IMR-90 (cell line): Measurements from ENCODE around the gene VRTN. TPM values are rescaled to one million over a fixed set of nuclear protein-coding genes. Genes with fewer than 3 reads are reported as not detected.

Experiments
- ATAC-seq: fragments of 200-7000 bp; cut with Tn5 transposase; 2 replicates; pipeline ENCODE4 v1.9.1; 2020; ENCODE audit warnings: low read depth, mild to moderate bottlenecking, moderate library complexity
- BruUV-seq: library from RNA; stranded (reverse); fragments of 400-500 nt; replicated peaks from 2 replicates; lab custom pipeline; 2021; lab: Mats Ljungman, UMichigan
- CTCF ChIA-PET: fragments of 300-600 bp; formaldehyde crosslinking; extraction: SDS; loops from one replicate; lab custom pipeline; 2021; ENCODE audit warnings: antibody characterized with exemption; lab: Yijun Ruan, JAX
- POLR2A ChIA-PET: fragments of 300-600 bp; sonication (Branson Sonifier 250); formaldehyde crosslinking; loops from one replicate; lab custom pipeline; 2022; ENCODE audit warnings: antibody characterized with exemption; ENCODE audit not compliant: unreplicated experiment; lab: Charles Lee
- DNase-seq: peaks from one replicate; pipeline ENCODE4 v3.0.0; 2013
- H2AFZ ChIP-seq: replicated peaks from 2 replicates; pipeline ENCODE3; 2013; ENCODE audit warnings: low read length, mild to moderate bottlenecking; ENCODE audit not compliant: poor library complexity
- H2AK5ac ChIP-seq: 2 replicates; pipeline ENCODE4 v1.6.1; 2013; ENCODE audit warnings: low read depth, low read length, inconsistent platforms
- H2AK9ac ChIP-seq: replicated peaks from 2 replicates; pipeline ENCODE3; 2013; ENCODE audit warnings: mild to moderate bottlenecking, low read depth, low read length, moderate library complexity; ENCODE audit not compliant: poor library complexity
- H2BK120ac ChIP-seq: 2 replicates; pipeline ENCODE4 v1.6.1; 2013; ENCODE audit warnings: low read depth, low read length, inconsistent platforms
- H2BK15ac ChIP-seq: 3 replicates; pipeline ENCODE4 v1.6.1; 2013; ENCODE audit warnings: low read depth, low read length, inconsistent platforms
- H2BK20ac ChIP-seq: 2 replicates; pipeline ENCODE4 v1.6.1; 2013; ENCODE audit warnings: low read depth, mild to moderate bottlenecking, inconsistent platforms, low read length, moderate library complexity
- H2BK5ac ChIP-seq: 2 replicates; pipeline ENCODE4 v1.6.1; 2013; ENCODE audit warnings: mild to moderate bottlenecking, low read depth, low read length, inconsistent platforms; ENCODE audit not compliant: poor library complexity, severe bottlenecking
- H3K14ac ChIP-seq: replicated peaks from 2 replicates; pipeline ENCODE4 v1.6.1; 2013; ENCODE audit warnings: low read depth, low read length, inconsistent platforms
- H3K18ac ChIP-seq: 2 replicates; pipeline ENCODE4 v1.6.1; 2013; ENCODE audit warnings: low read depth, low read length, control low read depth
- H3K23ac ChIP-seq: 2 replicates; pipeline ENCODE4 v1.6.1; 2013; ENCODE audit warnings: low read depth, low read length, inconsistent platforms
- H3K27ac ChIP-seq: 2 replicates; pipeline ENCODE4 v1.5.1; 2013; ENCODE audit warnings: mild to moderate bottlenecking, control low read depth, low read length; ENCODE audit not compliant: insufficient read depth
- H3K27me3 ChIP-seq: 2 replicates; pipeline ENCODE4 v1.6.1; 2013; ENCODE audit warnings: low read length; ENCODE audit not compliant: control insufficient read depth, insufficient read depth
- H3K36me3 ChIP-seq: 2 replicates; pipeline ENCODE4 v1.6.1; 2013; ENCODE audit warnings: low read length, mixed read lengths; ENCODE audit not compliant: control insufficient read depth, insufficient read depth
- H3K4ac ChIP-seq: 2 replicates; pipeline ENCODE4 v1.6.1; 2013; ENCODE audit warnings: low read depth, low read length, inconsistent platforms
- H3K4me1 ChIP-seq: 2 replicates; pipeline ENCODE4 v1.6.1; 2013; ENCODE audit warnings: low read length, mixed read lengths; ENCODE audit not compliant: control insufficient read depth, insufficient read depth
- H3K4me2 ChIP-seq: 2 replicates; pipeline ENCODE4 v1.6.1; 2013; ENCODE audit warnings: low read depth, mild to moderate bottlenecking, control low read depth, low read length, moderate library complexity
- H3K4me3 ChIP-seq: 2 replicates; pipeline ENCODE4 v1.5.1; 2013; ENCODE audit warnings: low read depth, mild to moderate bottlenecking, control low read depth, low read length, moderate library complexity; ENCODE audit not compliant: insufficient read depth
- H3K56ac ChIP-seq: 2 replicates; pipeline ENCODE4 v1.6.1; 2013; ENCODE audit warnings: low read length, inconsistent platforms; ENCODE audit not compliant: insufficient read depth; ENCODE audit errors: extremely low read depth
- H3K79me1 ChIP-seq, 2 experiments: 2 replicates each; pipeline ENCODE4 v1.6.1; 2013; ENCODE audit warnings: low read length in 2 of 2, inconsistent platforms in 1 of 2, low read depth in 1 of 2
- H3K9ac ChIP-seq: 2 replicates; pipeline ENCODE4 v1.6.1; 2013; ENCODE audit warnings: low read depth, low read length, control low read depth
- H3K9me1 ChIP-seq: 2 replicates; pipeline ENCODE4 v1.6.1; 2013; ENCODE audit warnings: low read length, inconsistent platforms; ENCODE audit not compliant: insufficient read depth
- H3K9me3 ChIP-seq: 2 replicates; pipeline ENCODE4 v1.6.1; 2013; ENCODE audit warnings: low read length; ENCODE audit not compliant: control insufficient read depth, insufficient read depth
- H4K20me1 ChIP-seq: 2 replicates; pipeline ENCODE4 v1.6.1; 2013; ENCODE audit warnings: low read length, inconsistent platforms; ENCODE audit not compliant: insufficient read depth
- H4K5ac ChIP-seq: 2 replicates; pipeline ENCODE4 v1.6.1; 2013; ENCODE audit warnings: mild to moderate bottlenecking, low read depth, low read length, control low read depth
- H4K8ac ChIP-seq, 2 experiments: 2 replicates each; pipeline ENCODE4 v1.6.1; 2013; ENCODE audit warnings: low read depth in 2 of 2, low read length in 2 of 2, control low read depth in 1 of 2, inconsistent platforms in 1 of 2
- H4K91ac ChIP-seq: 2 replicates; pipeline ENCODE4 v1.6.1; 2013; ENCODE audit warnings: low read depth, low read length, inconsistent platforms; ENCODE audit not compliant: insufficient read depth
- BHLHE40 ChIP-seq: fragments of 150-350 bp; IDR thresholded peaks from 2 replicates; pipeline ENCODE4 v1.6.1; 2016; ENCODE audit warnings: mild to moderate bottlenecking, low read depth, low read length
- MXI1 ChIP-seq: IDR thresholded peaks from 2 replicates; pipeline ENCODE4 v1.6.1; 2012; ENCODE audit warnings: low read depth, mild to moderate bottlenecking, low read length, moderate library complexity, borderline replicate concordance
- RFX5 ChIP-seq: IDR thresholded peaks from 2 replicates; pipeline ENCODE4 v1.8.0; 2012; ENCODE audit warnings: low read depth, mild to moderate bottlenecking, low read length, moderate library complexity
- WGBS, 2 experiments: methylation state at CpG; one replicate each; pipeline versions ENCODE4 v1.1.5 to v1.1.7; 2013; ENCODE audit warnings: missing lambda C conversion rate in 2 of 2; ENCODE audit not compliant: insufficient read length in 1 of 2; ENCODE audit errors: extremely low coverage in 2 of 2; 5-methylcytosine and 5-hydroxymethylcytosine counted together
- dilution Hi-C: fragments of 300-500 bp; cut with HindIII; formaldehyde crosslinking; loops from one replicate; pipeline ENCODE4 v1.14.3; 2018; ENCODE audit warnings: low sequenced_read_pairs; ENCODE audit not compliant: unreplicated experiment
- in situ Hi-C: fragments of 300-500 bp; cut with MboI; formaldehyde crosslinking; loops from 3 replicates; pipeline ENCODE4 v1.14.3; 2019; ENCODE audit warnings: low sequenced_read_pairs, inconsistent platforms, mixed read lengths
- intact Hi-C: fragments of 100-400 bp; cut with micrococcal nuclease; formaldehyde crosslinking; loops from 2 replicates; pipeline ENCODE4 v1.10.0; 2022
- polyA plus RNA-seq, 3 experiments: library from polyadenylated mRNA; depleted of rRNA; stranded (reverse); fragments of >200 nt; gene quantifications; 2 replicates each; pipeline ENCODE4 v1.2.3, GENCODE V29; 2012; ENCODE audit warnings: low replicate concordance in 1 of 3
- total RNA-seq: library from RNA; depleted of rRNA; stranded (reverse); fragments of >200 nt; gene quantifications from 2 replicates; pipeline ENCODE4 v1.2.3, GENCODE V29; 2012
- TF ChIP-seq, protein P1 (sequence below): conservative IDR thresholded peaks from 2 replicates; pipeline ENCODE4 v1.5.1; 2012; ENCODE audit warnings: mild to moderate bottlenecking, low read depth, low read length, improper control_type of control experiment

The VRTN gene
- total and polyA plus RNA-seq, 2 of the 4 experiments (the other 2 are of a cell fraction), result not detected

DNA sequence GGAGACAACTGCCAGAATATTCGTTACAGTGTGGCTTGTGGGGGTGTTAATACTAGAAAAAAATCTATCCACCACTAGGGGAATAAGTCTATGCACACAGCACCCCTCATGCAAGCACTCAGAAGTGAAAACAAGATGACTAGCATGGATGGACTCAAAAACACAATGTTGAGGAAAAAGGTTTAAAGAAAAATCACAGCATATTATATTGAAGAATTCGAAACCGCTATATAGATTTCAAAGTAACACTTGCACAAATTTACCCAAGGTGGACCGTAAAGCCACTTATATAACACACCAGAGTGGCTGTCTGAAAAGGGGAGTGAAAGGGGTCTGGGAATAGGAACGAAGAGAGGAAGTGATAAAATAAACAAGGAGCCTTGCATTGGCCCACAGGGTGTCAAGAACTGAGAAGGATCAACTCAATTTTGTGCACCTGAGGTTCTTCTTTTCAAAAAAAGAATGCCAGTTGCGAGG lies 46.1 kb upstream of the VRTN start:
- Histone ChIP-seq H4K20me1 (peaks cover 10% of the 10 kb centered on the region; the same call in 1 of the 2 replicates), H3K9me1 (0 out of 2 replicates have a peak, but pooled peaks cover 3% of the 10 kb centered on the region), H3K79me1 (peaks cover 13 to 49% of the 10 kb centered on the region in 2 experiments), H4K91ac (no peak overlapping the region), H3K4ac (peak overlapping the region; percentile 52), H2BK20ac (no peak overlapping the region), H2BK5ac (peak overlapping the region; percentile 62), H2AK5ac (no peak overlapping the region), H3K27me3 (no peaks in the 10 kb centered on the region), H3K27ac (peak overlapping the region; percentile 76), H2BK120ac (no peak overlapping the region), H3K36me3 (peaks cover 11% of the 10 kb centered on the region), H3K4me3 (peak overlapping the region; percentile 84), H3K4me1 (peaks cover 3% of the 10 kb centered on the region), H2BK15ac (no peak overlapping the region), H2AK9ac (peak overlapping the region; percentile 56), H3K56ac (peak overlapping the region; percentile 39; the same call in 1 of the 2 replicates), H3K18ac (no peak overlapping the region), H2AFZ (peak overlapping the region; percentile 96), H3K14ac (peak overlapping the region; percentile 83; the same call in 1 of the 2 replicates), H3K23ac (peak overlapping the region; percentile 66; the same call in 1 of the 2 replicates), H3K9me3 (no peaks in the 10 kb centered on the region), H4K8ac (peak overlapping the region; percentile 69 to 70; a peak in 2 of 4 replicates), H3K4me2 (peak overlapping the region; percentile 97), H3K9ac (peak overlapping the region; percentile 81), H4K5ac (no peak overlapping the region)
- TSS peak; percentile 37 for BruUV-seq
- dilution Hi-C loops (no loop called here), in situ Hi-C loops (no loop called here), intact Hi-C loops (loop anchor here (5.0 kb wide), 1 partner anchor 515 kb away; no protein-coding TSS in a partner anchor)
- ATAC-seq (peak; percentile 68), DNase-seq (peak; percentile 56)
- CTCF ChIA-PET, result interaction anchor here (0.5 to 1.3 kb wide), 3 partner anchors 11 to 502 kb away, joined by 3 to 4 read pairs (median 3); no protein-coding TSS in a partner anchor
- WGBS, 2 experiments, result 0% methylated on average over 1 of the region's 6 CpGs; no CpG with 5 or more reads in 1 of the 2 experiments
- POLR2A ChIA-PET, result interaction anchor here (1.0 kb wide), 1 partner anchor 11 kb away, joined by 3 read pairs; no protein-coding TSS in a partner anchor
- TF ChIP-seq, protein P1, sequence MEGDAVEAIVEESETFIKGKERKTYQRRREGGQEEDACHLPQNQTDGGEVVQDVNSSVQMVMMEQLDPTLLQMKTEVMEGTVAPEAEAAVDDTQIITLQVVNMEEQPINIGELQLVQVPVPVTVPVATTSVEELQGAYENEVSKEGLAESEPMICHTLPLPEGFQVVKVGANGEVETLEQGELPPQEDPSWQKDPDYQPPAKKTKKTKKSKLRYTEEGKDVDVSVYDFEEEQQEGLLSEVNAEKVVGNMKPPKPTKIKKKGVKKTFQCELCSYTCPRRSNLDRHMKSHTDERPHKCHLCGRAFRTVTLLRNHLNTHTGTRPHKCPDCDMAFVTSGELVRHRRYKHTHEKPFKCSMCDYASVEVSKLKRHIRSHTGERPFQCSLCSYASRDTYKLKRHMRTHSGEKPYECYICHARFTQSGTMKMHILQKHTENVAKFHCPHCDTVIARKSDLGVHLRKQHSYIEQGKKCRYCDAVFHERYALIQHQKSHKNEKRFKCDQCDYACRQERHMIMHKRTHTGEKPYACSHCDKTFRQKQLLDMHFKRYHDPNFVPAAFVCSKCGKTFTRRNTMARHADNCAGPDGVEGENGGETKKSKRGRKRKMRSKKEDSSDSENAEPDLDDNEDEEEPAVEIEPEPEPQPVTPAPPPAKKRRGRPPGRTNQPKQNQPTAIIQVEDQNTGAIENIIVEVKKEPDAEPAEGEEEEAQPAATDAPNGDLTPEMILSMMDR, result peak; percentile 50
- TF ChIP-seq MXI1, result peak; percentile 52; the same call in 1 of the 2 replicates
- no peak for TF ChIP-seq RFX5
- no peak for TF ChIP-seq BHLHE40
